ENCODE measurements around the gene CORO1A.
"Not testable (repeated sequence)": the region's sequence is repeated elsewhere in the genome, so short reads cannot be mapped to it uniquely, and the experiment has no call there.

Gene CORO1A

GRCh38 chr16:30173054-30173453, 10.3 kb upstream of the CORO1A start:
- no peak for FAIRE-seq

- not testable (repeated sequence) for FAIRE-seq
Measured at GRCh38 chr16:30176876-30177275, 6.5 kb upstream of the CORO1A start.

- no peak for FAIRE-seq
Measured at GRCh38 chr16:30179195-30179594, 4.2 kb upstream of the CORO1A start.

GRCh38 chr16:30179931-30180330, 3.5 kb upstream of the CORO1A start:
- FAIRE-seq, result no peak

GRCh38 chr16:30180741-30181140, 2.7 kb upstream of the CORO1A start:
- FAIRE-seq, result no peak

- FAIRE-seq, result no peak
Measured at GRCh38 chr16:30184096-30184890, 891 bp downstream of the CORO1A start.

GRCh38 chr16:30184891-30185682, 1.7 kb downstream of the CORO1A start:
- no peak for FAIRE-seq

- FAIRE-seq, result no peak
Measured at GRCh38 chr16:30185683-30186421, 2.5 kb downstream of the CORO1A start.

GRCh38 chr16:30186444-30186781, 3.0 kb downstream of the CORO1A start:
- no peak for FAIRE-seq

GRCh38 chr16:30186782-30187555, 3.6 kb downstream of the CORO1A start:
- FAIRE-seq, result no peak

- FAIRE-seq, result no peak
Measured at GRCh38 chr16:30187556-30187865, 4.1 kb downstream of the CORO1A start.

GRCh38 chr16:30187971-30188561, 4.7 kb downstream of the CORO1A start:
- no peak for FAIRE-seq

GRCh38 chr16:30191158-30191557, 7.8 kb downstream of the CORO1A start:
- FAIRE-seq, result not testable (repeated sequence)

GRCh38 chr16:30193098-30193497, 9.7 kb downstream of the CORO1A start:
- not testable (repeated sequence) for FAIRE-seq

GRCh38 chr16:30193615-30194014, 10.2 kb downstream of the CORO1A start, which contains the start of the genes BOLA2B and SLX1A:
BOLA2B (minus strand) TSS chr16:30193666; CDS start chr16:30193595, 71 bp downstream.
SLX1A (plus strand) TSS chr16:30193875; CDS start chr16:30194085, 210 bp downstream.
- peak; percentile 96 for FAIRE-seq

- not testable (repeated sequence) for FAIRE-seq
Measured at GRCh38 chr16:30194172-30194925, 10.9 kb downstream of the CORO1A start.

- FAIRE-seq, result not testable (repeated sequence)
Measured at GRCh38 chr16:30197001-30197400, 13.6 kb downstream of the CORO1A start.

GRCh38 chr16:30199049-30199448, 15.6 kb downstream of the CORO1A start, which contains the start of gene SULT1A3:
SULT1A3 (plus strand) TSS chr16:30199255; CDS start chr16:30200729, 1,474 bp downstream.
- FAIRE-seq, result not testable (repeated sequence)

GRCh38 chr16:30199608-30200343, 16.4 kb downstream of the CORO1A start:
- not testable (repeated sequence) for FAIRE-seq

GRCh38 chr16:30205541-30206236, 22.3 kb downstream of the CORO1A start:
- FAIRE-seq, result not testable (repeated sequence)
